Stimulated activated CD8-positive, alpha-beta memory T cell treated with anti-CD3 and anti-CD28 coated beads, Interleukin-15, amount 100 ng/mL, for 24 hours (primary cell): ENCODE data around the gene TRIM40.
A peak's percentile ranks its signal among the peaks of the same experiment; 100 is the strongest.

ENCODE experiments used
- DNase-seq: peaks from one replicate; pipeline ENCODE4 v3.0.0-alpha.2; 2020; ENCODE audit warnings: low read depth

TRIM40 gene, protein sequence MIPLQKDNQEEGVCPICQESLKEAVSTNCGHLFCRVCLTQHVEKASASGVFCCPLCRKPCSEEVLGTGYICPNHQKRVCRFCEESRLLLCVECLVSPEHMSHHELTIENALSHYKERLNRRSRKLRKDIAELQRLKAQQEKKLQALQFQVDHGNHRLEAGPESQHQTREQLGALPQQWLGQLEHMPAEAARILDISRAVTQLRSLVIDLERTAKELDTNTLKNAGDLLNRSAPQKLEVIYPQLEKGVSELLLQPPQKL

DNA sequence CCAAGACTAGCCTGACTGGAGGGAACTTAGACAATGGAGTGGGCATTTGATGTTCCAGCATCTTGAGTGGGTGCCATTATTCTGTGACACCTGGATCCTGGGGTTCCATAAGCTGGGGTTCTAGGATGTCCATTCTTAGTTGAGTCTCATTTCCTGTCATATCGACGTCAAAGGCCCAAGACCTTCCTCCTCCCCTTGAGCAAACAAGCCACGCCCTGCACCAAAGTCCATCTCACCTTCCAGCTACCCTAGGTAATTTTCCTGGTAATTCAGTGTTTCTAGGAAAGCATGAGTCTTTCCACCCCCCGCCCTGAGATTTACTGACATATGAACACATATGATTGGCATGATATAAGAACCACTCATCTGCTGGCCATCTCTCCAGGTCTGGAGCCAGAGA is at the start of gene TRIM40:
TSS of gene TRIM40 (plus strand) at position 384 of the 400 bp plus-strand sequence. CDS start 897 bp downstream, outside the sequence.
- DNase-seq: no peak

DNA sequence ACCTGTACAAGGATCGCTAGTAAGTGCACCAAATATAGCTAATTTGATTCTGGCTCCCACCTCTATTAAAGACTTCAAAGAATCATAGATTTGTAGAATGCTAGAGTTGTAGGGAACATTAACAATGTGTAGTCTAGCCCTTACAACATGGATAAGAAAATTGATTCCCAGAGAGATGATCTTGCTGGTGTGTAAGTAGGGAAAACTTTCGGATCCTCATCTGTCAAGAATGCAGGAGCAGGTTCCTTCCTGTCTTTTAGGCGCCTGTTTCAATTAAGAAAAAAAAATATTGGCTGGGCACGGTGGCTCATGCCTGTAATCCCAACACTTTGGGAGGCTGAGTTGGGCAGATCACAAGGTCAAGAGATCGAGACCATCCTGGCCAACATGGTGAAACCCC is 48.1 kb upstream of the TRIM40 start:
- DNase-seq: no peak

DNA sequence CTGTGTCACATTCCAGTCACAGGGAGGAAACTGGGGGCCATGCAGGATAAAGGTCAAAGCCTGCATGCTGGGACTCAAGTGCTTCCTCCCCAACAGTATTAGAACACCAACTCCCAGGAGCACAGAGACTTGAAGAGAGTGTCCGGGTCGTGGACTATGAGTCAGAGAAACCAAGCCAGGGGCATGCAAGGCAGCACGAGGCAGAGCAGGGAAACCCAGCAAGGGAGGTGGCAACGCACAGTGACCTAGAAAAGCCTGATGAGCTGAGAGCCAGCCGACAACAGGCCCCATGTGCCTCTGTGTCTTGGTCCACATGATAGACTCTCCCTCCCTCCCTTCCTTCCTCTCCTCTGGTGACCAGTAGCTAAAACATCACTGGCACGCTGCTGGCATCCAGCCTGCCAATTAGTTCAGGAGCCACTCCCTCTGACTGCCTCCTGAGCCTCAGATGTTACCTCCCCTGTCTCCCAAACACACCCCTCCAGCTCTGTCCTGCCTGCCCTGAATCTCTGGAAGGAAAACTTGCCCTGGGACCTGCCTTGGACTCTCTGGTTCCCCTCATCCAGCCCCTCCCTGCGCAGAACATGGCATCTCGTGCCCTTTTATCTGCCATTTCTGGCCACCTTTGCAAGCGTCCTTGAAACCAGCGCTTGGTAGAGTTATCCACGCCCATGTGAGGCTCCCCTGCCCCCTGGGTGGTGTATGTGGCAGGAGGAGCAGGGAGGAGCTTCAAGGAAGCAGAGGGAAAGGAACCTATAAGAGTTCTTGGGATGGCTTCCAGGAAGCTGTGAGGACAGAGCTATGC is 44.2 kb upstream of the TRIM40 start:
- DNase-seq: no peak

DNA sequence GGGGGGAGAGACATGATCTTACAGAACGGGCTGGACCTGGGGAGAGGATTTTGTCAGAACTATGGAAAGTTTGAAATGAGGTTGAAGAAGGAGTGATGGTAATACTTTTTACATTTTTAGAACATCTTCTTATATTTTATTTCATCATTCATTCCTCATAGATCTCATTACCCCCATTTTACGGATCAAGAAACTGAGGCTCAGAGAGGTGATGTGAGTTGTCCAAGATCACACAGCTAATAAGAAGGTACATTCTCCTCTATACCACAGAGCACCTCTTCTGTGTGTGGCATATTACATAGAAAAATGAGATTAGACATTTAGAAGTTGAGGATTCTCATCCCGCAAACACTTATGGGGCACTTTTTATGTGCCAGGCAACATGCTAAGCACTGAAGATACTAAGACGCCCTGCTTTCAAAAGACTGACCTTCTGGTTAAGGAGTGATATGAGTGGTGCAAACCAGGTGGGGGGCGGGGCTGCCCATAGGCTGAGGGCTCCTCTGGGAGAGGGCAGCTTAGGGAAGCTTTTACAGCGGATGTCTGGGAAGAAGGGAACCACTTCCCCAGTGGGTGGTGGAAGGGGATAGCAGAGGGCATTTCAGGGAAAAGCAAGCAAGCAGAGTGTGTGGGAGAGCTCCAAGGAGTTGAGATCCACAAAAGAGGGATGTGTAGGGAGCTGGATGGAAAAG is 42.9 kb upstream of the TRIM40 start:
- no peak for DNase-seq

DNA sequence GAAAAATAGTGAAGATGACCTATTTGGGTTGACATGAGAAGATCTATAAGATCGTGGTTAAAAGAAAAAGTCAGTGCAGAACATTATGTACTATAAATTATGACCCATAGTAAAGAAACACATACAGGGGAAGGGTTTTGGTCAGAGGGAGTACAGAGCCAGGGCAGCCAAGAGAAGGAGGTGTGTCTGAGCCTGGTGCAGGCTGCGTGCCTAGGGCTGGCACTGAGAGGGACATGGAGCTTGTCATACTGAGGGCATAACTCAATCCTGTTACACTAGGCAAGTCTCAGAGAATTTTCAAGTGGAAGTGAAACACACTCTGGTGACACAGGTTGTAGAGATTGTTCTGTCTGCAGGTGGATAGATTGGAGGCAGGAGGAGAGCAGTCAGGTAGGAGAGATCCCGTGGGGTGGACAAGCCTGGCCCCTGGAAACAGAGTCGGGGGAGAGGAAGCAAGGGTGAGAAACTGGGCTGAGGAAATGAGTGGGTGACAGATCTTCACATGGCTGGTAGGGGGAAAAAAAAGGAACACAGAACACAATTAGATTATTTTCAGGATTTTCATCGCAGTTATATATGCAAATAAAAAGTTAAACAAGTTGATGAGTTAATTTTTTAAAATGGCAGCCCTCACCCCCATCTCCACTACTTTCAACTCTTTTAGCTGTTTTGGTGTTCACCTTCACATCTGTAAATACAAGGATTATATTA is 41.8 kb upstream of the TRIM40 start:
- DNase-seq: no peak

DNA sequence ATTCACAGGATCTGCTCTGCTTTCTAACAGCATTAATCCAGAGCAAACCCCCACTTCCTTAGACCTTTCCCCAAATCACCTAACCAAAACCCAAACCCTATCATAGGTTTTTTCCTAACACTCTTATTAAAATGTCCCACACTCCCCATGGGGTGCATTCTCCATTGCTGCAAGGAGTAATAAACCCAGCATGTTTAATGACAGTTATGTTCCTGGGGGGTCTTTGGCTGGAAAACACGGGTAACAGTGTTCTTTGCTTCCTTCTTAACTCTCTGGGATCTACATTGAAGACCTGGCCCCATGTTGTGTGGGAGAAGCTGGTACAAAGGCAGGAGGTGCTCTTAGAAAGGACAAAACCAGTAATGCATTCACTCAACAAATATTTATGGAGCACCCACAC is 39.1 kb upstream of the TRIM40 start:
- no peak for DNase-seq

DNA sequence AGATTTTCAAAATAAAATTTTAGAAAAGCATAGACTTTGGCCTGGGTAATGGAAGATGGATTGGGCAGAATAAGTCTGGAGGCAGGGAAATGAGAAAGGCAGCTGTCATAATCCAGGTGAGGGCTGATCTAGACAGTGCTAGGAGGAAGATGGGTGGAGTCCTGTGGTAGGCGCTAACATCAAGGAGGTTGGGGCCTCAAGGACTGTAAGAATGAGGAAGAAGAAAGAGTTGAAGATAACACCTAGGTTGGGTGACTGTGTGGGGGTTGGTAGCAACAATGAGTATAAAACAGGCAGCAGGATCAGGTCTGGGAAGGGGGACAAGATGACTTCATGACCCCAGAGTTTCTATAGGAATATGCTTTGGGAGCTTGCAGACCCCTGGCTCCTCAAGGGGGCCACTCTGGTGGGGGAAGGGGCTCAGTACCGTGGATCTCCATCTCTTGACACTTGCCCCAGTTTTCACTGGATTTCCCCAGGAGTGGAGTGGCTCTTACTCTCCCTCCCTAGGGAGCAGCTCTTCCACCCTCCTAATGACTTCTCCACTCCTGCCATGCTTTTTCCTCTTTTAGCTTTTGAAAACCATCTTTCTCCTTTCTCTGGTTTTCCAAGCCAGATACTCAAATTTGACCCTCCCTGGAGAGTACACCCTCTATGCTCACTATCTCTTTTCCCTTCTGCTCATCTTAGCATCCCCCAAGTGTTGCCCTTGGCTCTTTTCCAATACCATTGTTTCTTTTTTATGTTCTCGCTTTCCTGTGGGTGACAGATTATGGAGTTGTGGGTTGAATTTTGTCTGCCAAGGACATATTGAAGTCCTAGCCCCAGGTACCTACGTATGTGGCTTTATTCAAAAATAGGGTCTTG is 37.8 kb upstream of the TRIM40 start:
- no peak for DNase-seq

DNA sequence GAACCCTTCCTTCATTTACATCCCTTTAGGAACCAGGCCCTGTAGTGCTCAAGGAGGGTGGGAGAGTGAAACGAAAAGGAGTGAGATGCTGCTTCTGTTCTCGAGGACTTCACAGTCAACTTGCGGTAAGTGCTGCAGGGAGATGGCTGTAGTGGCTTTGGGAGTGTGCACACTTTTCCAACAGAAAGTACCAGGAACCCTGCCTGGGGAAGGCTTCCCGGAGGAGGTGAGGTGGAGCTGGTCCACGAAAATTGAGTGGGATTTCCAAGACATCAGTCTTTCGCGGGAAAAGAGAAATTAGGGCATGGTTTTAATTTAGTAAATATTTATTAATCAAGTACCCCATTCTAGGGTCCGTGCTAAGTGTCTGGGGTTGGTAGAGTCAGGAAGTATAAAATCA is 35.8 kb upstream of the TRIM40 start:
- DNase-seq: no peak

DNA sequence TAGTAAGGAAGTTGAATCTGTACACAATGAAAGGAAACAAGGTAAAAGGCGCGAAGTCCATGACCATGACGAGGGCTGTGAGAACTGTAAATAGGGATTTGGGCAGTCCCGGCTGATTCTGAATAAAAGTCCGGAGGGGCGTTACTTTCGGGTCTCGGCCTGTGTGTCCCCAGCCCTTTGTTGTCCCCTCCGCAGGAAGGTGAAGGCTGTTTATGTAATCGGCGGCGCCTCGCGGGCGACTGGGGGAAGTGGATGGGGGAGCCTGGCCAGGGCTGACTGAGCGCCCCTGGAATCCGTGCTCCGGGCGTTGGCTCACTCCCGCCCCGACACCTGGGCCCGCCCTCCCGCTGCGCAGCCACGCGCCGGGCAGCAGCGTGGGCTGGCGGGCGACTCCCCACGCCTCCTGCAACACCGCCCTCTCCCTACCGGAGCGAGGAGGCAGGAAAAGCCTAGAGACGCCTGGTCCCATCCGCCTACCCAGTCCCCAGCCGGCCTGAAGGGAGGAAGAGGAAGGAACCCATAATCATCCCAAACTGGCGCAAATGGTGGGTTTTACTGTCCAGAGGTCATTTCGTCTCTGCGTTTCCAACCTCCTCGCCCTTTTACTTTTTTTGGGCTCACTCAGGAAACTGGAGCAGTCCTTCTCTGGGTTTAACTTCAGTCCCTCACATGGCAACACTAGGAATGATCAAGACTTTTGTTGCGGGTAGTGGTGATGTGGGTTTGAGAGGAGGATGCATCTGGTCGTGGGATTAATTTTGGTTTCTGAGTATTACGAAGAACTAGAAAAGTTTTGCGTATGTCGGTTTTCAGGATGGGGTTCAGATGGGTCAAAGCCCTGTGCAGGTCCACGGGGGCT is 35.1 kb upstream of the TRIM40 start:
- no peak for DNase-seq

DNA sequence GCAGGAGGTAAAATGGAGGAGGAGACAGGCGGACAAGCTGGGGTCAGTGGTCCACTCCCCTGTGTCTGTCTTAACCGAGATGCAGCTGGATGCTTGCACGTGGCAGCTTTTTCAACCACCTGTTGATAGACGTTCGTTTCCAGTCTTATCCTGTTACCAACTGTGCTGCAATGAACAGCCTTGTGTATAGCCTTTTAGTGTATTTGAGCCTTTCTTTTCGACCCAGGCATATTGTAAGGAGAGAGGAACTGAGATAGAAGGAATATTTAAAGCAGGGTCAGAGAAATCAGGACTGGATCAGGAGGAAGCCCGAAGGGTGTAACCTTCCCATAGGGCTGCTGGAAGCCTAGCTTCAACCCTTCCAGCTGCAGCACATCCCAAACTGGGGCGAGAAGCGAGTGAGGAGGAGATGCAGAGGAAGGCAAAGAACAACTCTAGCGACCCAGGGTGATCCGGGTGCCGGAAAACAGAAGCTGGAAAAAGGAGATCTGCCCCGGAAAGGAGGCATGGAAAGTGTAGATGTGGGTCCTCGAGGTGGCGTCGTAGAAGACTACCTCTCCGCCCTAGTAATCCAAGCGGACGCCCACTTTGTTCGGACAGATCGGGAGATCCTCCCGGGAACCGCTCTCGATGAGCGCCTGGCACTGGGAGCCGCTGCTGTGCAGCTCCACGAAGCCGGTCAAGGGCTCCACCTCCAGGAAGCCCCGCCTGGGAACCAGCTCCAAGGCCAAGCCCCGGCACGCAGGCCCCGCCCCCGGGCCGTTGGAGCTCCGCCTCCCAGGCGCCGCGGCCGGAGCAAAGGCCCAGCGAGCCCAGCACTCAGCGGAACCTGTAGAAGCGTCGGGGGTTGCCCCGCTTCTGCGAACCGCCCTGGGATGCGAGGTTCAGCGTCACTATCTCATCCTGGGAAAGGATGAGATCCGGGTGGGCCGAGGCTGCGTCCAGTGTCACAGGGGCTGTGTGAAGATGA is 34.2 kb upstream of the TRIM40 start:
- DNase-seq: peak; percentile 37

DNA sequence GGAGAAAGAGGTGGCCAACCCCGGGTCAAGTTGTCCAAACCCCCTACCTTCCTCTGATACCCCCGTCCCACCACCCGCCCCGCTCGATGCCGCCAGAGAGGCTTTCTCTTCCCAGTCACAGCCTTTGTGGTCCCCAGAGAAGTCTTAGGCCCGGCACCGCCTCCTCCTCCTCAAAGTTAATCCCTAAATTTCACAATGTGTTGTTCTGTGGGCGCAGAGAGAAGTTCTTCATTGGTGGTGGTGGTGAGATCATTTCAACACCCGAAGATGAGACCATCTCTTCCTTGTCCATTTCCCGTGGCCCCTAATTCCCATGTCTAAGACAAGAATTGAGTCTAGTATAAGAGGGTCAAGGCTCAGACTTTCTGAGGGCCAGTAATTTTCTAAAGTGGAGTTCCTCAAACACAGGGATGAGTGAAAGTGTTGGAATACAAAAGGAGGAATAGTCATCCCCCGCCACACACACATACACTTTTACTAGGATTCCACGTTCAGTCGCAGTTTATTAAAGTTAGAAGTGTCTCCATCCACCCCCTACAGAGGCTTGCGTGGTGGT is 33.4 kb upstream of the TRIM40 start:
- no peak for DNase-seq

DNA sequence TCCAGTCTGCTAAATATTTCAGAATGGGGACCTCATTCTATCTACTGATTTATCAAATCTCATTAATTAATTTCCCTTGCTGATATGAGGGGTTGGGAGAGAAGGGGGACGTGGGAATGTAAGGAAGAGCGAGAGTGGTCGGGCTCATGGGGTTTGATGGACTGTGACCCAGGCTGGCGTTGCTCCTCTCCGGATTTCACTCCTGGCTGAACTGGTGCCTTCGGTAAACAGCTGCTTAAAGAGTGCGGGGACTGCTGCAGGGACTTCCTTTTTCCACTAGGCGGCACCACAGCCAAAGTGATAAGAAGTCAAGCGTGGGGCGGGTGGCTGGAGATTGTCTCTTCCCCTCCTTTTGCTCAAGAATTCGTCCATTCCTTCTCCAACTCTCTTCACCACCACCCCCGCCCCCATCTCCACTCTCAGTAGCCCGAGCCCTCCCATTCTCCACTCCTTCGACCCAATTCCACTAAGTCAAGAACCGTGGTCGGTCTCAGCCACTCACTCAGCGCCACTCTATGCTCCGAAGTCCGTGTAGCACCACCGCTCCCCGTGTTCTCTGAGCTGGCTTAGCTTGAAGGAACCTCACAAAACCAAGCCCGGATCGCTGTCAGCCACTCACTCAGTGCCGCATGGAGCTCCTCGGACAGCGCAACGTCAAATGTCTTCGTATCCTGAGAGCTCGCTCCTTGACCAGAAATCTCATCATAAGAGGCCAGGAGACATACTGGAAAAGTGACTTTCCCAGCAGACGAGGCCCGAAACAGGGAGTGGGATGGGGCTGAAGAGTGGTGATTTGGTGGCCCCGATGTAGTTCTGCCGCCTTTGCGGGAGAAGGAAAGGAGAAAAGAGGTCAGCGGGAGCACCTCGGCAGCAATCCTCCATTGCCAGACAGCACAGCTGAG is 32.7 kb upstream of the TRIM40 start:
- DNase-seq: peak; percentile 35

DNA sequence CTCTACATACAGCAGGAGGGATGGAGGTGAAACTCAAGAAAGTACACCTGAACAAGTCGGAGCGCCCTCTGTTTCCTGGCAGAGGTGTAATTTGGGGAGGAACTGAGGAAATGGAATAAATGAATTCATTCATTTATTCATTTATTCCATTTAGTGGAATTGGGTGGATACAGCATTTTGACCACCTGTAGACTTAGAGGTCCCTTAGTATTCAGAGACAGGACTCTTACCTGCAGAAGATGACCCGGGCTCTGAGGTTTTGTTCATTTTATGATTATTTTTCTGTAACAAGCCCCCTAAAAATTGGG is 32.1 kb upstream of the TRIM40 start:
- no peak for DNase-seq

DNA sequence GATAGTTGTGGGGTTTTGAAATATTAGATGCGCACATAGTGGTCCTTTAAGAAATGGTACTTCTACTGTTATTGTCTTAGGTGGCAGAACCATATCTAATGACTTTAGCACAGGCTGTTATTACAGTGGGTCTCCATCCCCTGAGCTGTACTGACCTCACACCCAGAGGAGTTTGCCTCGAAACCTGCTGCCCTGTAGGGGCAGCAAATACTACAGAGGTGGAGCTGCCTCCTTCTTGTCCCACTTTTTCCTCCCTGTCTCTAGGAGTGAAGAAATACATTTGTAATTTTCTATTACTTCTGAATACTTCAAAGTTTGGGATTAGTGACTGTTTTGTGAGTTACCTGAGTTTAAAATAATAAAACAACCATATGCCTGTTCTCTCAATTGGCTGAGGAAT is 31.3 kb upstream of the TRIM40 start:
- DNase-seq: no peak

DNA sequence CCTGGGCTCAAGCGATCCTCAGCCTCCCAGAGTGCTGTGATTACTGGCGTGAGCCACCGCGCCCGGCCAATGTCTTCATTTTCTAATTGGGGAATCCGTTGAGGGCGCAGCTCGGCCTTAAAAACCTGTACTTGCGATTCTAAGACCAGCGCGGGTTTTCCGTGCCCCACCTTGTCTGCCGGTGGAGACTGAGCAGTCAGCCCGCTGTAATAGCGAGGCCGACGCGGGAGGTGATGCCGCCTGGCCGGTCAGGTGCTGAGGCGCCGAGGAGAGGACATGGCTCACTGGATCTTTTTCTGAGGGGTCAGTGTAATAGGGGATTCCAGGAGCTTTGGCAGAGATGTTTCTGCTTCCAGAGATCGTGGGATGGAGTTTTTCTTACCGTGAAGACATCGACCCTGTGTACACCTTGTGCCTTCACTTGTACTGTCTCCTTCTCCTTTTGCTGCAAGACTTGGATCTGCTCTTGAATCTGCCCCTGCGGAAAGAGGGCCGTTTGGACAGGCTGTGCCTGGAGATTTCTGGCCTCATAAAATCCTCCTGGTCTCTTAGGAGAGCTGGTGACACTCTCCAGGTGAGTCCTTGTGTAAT is 24.6 kb upstream of the TRIM40 start:
- no peak for DNase-seq

DNA sequence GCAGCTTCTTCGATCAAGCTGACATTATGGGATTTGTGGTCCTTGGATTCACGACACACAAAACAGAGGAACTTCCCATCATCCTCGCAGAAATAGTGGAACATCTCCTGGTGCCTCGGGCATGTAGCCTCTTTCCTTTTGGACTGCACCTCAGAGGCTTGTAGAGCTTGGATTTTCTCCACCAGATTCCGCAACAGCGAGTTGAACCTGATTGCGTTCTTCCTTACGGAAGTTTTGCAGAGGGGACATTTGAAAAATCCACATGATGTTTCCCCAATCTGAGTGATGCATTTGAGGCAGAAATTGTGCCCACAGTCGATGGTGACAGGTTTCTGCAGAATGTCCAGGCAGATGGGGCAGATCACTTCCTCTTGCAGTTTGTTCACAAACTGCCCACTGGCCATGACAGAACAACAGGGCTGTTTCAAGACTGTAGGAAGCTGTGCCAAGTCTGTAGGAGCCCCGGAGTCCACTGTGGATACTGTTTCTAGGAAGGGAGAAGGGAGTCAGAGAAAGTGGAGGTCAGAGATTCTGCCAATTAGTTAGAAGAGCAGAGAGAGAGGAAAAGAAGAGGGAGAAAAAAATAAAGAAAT is 23.4 kb upstream of the TRIM40 start:
- DNase-seq: no peak
